ENCODE data around the gene SLC38A10.

Gene SLC38A10

DNA sequence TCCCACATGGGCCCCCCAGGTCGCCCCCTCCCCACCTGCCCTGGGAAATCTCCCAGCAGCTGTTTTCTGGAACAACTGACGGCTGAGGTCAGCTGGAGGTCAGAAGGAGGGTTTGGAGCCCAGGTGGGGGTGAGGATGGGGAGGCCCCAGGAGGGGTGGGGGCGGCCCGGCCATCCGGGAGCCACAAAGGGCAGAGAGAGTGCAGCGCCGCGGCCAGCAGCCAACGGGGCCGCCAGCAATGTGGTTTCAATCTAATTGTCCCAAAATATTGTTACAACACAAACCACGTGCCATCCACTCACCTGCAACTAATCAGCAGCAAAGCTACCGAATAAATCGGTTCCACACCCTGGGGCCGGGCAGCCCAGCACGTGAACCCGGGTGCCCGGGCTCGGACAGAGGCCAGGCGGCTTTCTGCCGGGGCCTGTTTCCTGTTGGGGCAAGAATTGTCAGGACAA, 28.3 kb upstream of the SLC38A10 start:
- TF ChIP-seq, protein P1, sequence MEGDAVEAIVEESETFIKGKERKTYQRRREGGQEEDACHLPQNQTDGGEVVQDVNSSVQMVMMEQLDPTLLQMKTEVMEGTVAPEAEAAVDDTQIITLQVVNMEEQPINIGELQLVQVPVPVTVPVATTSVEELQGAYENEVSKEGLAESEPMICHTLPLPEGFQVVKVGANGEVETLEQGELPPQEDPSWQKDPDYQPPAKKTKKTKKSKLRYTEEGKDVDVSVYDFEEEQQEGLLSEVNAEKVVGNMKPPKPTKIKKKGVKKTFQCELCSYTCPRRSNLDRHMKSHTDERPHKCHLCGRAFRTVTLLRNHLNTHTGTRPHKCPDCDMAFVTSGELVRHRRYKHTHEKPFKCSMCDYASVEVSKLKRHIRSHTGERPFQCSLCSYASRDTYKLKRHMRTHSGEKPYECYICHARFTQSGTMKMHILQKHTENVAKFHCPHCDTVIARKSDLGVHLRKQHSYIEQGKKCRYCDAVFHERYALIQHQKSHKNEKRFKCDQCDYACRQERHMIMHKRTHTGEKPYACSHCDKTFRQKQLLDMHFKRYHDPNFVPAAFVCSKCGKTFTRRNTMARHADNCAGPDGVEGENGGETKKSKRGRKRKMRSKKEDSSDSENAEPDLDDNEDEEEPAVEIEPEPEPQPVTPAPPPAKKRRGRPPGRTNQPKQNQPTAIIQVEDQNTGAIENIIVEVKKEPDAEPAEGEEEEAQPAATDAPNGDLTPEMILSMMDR (IDR thresholded peaks at IDR 0.05; ENCODE audit: low read depth, low read length), result no peak

DNA sequence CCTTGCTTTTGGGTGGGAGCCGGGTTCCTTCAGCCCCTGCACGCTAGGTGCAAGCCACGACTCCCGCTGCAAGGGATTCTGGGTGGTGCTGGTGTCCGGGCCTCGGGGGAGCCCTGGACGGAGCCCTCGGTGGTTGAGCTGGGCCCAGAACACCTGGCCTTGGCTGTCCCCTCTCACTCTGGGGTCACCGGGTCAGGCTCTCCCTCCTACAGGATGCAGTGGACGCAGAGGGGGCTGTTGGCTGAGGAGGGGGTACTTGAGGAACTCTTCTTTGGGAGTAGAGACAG, 27.9 kb upstream of the SLC38A10 start:
- no peak overlapping the region for H3K4me3 ChIP-seq (ENCODE audit: low read depth, low read length)

More for the DNA sequence above, 28.3 kb upstream of the SLC38A10 start:
- H3K4me3 ChIP-seq (ENCODE audit: low read depth, low read length), result no peak overlapping the region

DNA sequence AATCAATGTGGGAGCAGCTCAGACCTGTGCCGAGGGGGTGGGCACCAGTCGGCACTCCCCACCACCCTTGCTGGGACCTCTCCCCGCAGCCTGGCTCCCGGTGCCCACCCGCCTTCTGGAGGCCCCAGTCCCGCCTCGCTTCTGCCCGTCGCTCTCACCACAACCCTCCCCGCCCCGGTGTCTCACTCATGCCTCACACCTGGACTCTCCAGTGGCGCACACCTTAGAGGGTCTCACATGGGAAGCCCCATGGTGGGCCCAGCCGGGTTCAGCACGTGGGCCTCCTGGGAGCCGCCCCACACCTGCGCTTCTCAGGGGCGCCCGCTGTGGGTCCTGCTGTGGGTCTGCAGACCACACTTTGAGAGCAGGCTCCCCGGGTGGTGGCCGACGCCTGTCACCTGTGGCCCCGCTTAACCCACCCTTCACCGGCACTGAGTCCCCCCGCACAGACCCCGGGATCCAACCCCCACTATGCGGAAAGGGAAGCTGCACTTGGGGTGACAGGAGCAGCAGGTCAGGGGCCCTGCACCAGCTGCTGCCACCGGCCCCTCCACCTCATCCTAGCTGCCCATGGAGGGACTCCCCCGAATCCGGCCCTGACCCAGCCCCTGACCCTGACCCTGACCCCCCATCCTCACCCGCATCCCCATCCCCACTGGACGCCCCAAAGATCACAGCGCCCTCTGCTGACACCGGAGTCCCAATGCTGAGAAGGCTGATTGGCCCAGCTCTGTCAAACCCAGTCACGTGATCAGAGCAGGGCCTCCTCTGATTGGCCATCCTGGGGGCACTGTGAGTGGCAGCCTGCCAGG, 27.4 kb upstream of the SLC38A10 start:
- no peak overlapping the region for H3K4me3 ChIP-seq (ENCODE audit: low read depth, low read length)
- TF ChIP-seq, protein P1 (IDR thresholded peaks at IDR 0.05; ENCODE audit: low read depth, low read length), result no peak; the same call in 1 of the 2 replicates

More for the DNA sequence above, 27.9 kb upstream of the SLC38A10 start:
- TF ChIP-seq, protein P1 (IDR thresholded peaks at IDR 0.05; ENCODE audit: low read depth, low read length), result no peak

DNA sequence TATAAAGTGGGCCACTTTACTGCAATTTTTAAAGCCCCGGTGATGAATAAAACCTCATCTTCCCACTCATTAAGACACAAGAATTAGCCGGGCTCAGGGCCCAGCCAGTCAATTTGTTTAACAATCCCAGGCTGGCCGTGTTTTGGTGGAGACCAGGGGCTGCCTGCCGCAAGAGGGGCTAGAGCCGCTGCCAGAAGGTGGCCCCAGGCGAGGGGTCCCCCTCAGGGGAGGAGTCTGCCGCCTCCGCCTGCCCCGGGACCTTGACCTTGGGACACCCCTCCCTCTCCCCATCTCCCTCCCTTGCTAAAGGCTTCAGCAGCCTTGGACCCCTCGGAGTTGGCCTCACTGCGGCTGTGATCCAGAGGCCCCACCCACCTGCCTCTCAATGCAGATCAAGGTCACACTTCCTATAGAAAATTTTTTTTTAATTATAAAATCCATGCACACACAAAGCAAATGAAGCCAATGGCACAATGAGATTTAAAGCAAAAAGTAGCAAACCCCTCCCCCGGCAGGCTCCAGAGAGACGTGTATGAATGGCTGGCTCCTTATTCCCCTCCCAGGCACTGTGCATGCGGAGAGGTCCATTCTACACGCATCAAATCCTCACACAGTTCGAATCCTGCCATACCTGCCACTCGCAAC, 23.0 kb upstream of the SLC38A10 start:
- TF ChIP-seq, protein P1 (IDR thresholded peaks at IDR 0.05; ENCODE audit: low read depth, low read length), result no peak
- no peak overlapping the region for H3K4me3 ChIP-seq (ENCODE audit: low read depth, low read length)

DNA sequence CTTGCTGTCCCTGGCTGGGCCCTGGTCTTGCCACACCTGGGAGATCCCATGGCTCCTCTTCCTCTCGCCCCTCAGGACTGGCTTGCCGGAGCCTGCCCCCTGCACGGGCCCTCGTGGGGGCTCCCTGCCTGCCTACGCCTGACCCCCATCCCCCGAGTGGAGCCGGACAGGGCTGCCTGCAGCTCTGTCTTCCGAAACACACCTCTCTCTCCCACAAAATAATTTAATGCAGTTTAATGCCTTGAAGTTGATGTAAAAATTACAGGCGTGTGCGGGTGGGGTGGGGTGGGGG, 22.4 kb upstream of the SLC38A10 start:
- TF ChIP-seq, protein P1 (IDR thresholded peaks at IDR 0.05; ENCODE audit: low read depth, low read length), result no peak
- H3K4me3 ChIP-seq (ENCODE audit: low read depth, low read length), result no peak overlapping the region

DNA sequence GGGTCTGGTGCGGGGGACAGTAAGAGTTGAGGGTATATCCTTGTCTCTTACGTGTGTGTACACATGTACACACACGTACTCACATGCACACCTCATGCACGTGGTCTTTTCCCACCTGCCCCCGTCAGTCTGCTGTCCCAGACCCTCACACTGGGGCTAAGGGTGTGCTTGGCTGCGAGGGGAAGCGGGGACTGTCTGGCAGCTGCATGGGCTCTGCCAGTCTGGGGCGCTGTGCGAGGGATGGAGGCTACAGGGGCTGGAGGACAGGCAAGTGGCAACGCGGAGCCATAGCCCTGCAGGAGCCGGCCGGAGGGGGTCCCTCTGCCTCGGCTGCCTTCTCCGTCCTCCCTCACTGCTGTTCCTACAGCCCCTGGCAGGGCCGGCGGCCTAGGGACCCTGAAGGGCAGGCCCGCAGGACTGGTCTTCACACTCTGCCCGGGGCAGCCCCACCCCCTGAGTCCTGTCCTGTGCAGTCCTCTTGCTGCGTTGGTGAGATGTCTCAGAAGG, 20.8 kb upstream of the SLC38A10 start:
- TF ChIP-seq, protein P1 (IDR thresholded peaks at IDR 0.05; ENCODE audit: low read depth, low read length), result no peak
- H3K4me3 ChIP-seq (ENCODE audit: low read depth, low read length), result no peak overlapping the region

All from WI38 (cell line).